Sciatic nerve (tissue), 2 donors: ENCODE data around the gene TCEA2. TPM values are rescaled to one million over a fixed set of nuclear protein-coding genes. Genes with fewer than 3 reads are reported as not detected.
A peak's percentile ranks its signal among the peaks of the same experiment; 100 is the strongest.
"Not testable (repeated sequence)": the region's sequence is repeated elsewhere in the genome, so short reads cannot be mapped to it uniquely, and the experiment has no call there.

Experiments
- ATAC-seq: fragments of 200-7000 bp; cut with Tn5 transposase; one replicate; pipeline ENCODE4 v1.9.1; 2020; ENCODE audit warnings: mild to moderate bottlenecking, moderate library complexity
- DNase-seq: peaks from one replicate; pipeline ENCODE4 v3.0.0-alpha.2; 2020; ENCODE audit warnings: low spot score
- intact Hi-C: fragments of 100-400 bp; cut with DNase I; formaldehyde crosslinking; loops from one replicate; pipeline ENCODE4 v1.14.2; 2022
- microRNA-seq: library from miRNA; unstranded; fragments of <30 nt; microRNA quantifications from one replicate; pipeline ENCODE4 v1.2.0, GENCODE V29; 2020
- total RNA-seq: library from RNA; stranded (reverse); fragmentation: NEBNext Ultra II Directional; extraction: Animal tissue kit (Norgen Biotek cat#: 25700); gene quantifications from one replicate; pipeline ENCODE4 v1.2.1, GENCODE V29; 2021
- donor health status: DM: no; HTN: no; CAD: no.
- donor health status: DM: no; HTN: no; CAD: no.

Gene TCEA2
- total RNA-seq, 1 donor from 2014 or later = 81.2 TPM

- DNase-seq = peak; percentile 33
- intact Hi-C loops = loop anchor here (5.0 kb wide), 1 partner anchor 1646 kb away; no protein-coding TSS in a partner anchor
- no peak for ATAC-seq
Measured at GRCh38 chr20:64113444-64113775, 50.4 kb downstream of the TCEA2 start.

GRCh38 chr20:64113796-64114355 is 50.9 kb downstream of the TCEA2 start:
- intact Hi-C loops = loop anchor here (5.0 kb wide), 1 partner anchor 1647 kb away; no protein-coding TSS in a partner anchor
- ATAC-seq = no peak
- DNase-seq = peak; percentile 45

- DNase-seq = peak; percentile 30
- no peak for ATAC-seq
- intact Hi-C loops = loop anchor here (5.0 kb wide), 1 partner anchor 1647 kb away; no protein-coding TSS in a partner anchor
Measured at GRCh38 chr20:64114356-64114971, 51.5 kb downstream of the TCEA2 start.

DNA sequence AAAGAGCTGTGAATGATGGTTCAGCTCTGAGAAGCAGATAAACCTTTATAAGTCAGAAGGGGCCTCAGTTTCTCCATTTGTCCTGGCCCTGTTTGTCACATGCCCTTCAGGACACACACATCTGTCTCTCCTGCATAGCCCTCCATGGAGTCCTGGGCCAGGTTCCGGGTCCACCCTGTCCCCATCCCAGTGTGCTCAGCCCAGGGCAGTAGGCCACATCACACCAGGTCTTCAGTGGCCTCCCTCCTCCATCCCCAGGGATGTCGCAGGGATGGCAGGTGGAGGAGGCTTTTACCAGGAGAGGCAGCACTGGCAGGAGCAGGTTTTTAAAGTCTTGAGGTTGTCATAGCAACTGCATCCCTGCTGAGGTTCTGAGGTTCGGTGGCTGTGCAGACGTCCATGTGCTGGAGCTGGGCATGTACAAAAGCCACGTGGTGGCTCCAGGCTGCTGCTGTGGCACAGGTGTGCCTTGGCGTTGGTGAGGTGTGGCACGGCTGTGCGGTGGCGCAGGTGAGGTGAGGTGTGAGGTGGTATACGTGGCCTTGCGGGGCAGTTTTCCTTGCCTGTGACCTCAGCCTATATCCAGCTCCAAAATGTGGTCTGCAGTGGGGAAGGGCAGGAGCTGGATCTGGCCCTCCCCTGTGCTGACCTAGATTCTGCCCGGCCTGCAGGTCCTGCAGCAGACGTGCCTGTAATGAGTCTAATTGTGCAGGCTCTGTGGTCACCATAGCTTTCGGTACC is 52.3 kb downstream of the TCEA2 start:
- DNase-seq (no peak), ATAC-seq (no peak)
- intact Hi-C loops = loop anchor here (5.0 kb wide), 1 partner anchor 78 kb away; the partner anchor contains the start of gene C20orf204

- no peak for ATAC-seq
- peak; percentile 45 for DNase-seq
Measured at GRCh38 chr20:64116016-64116415, 53.0 kb downstream of the TCEA2 start.

DNA sequence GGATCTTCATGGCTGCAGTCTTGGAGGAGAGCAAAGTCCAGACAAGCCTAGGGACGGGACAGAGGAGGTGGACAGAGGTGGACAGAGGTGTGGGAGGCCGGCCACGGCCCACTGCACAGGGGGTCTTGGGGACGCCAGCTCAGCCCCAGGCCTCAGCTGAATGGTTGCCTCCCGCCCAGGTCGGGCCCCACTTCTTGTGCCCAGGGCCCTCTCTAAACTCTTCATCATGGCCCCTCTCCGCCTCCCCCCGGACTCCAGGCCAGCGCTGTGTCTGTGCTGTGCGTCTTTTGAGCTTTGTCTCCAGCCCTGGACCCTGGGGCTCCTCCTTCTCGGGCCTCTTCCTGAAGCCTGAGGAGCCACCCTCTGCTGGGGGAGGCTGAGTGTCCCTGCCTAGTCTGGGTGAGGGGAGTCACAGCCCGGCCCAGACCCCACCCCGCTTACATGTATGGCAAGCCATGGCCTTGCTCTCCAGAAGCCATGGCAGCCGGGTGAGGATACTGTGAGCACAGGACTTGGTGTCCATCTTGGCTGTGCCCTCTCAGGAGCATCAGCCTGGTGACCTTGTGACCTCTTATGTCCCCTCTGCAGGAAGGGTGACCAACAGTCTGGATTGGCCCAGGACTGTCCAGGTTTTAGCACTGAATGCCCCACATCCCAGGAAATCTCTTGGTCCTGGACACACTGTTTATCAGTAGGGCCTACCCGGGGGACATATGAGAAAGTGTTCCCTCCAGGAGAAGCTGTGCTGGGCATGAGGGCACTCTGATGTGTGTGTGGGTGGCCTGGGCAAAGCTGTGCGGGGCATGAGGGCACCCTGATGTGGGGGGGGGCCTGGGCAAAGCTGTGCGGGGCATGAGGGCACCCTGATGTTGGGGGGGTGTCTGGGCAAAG is 53.8 kb downstream of the TCEA2 start:
- intact Hi-C loops = loop anchor here (5.0 kb wide), 1 partner anchor 79 kb away; the partner anchor contains the start of gene C20orf204
- DNase-seq = peak; percentile 48
- ATAC-seq = no peak

More at GRCh38 chr20:64116016-64116415, 53.0 kb downstream of the TCEA2 start:
- intact Hi-C loops = loop anchor here (5.0 kb wide), 1 partner anchor 79 kb away; the partner anchor contains the start of gene C20orf204

DNA sequence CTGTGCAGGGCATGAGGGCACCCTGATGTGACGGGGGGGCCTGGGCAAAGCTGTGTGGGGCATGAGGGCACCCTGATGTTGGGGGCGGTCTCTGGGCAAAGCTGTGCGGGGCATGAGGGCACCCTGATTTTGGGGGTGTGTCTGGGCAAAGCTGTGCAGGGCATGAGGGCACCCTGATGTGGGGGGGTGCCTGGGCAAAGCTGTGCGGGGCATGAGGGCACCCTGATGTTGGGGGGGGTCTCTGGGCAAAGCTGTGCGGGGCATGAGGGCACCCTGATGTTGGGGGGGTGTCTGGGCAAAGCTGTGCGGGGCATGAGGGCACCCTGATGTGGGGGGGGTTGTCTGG is 54.4 kb downstream of the TCEA2 start:
- peak; percentile 35 for DNase-seq
- ATAC-seq = not testable (repeated sequence)
- intact Hi-C loops = loop anchor here (5.0 kb wide), 1 partner anchor 80 kb away; the partner anchor contains the start of gene C20orf204

DNA sequence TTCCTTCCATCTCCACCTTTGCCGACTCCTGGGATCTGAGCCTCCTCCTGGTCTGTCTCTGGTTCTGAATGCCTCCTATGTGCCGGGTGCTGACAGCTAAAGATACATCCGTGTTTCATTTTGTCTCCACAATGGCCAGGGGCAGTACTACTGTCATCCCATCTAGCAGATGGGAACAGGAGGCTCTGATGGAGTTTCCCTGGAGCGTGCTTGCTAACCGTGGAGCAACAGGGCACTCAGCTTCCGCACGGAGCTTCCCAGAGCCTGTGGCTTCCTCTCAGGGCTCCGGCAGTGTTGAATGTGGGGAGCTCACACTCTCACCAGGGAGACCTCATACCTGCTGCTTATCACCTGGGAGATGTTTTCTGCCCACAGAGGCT is 56.3 kb downstream of the TCEA2 start:
- peak; percentile 33 for DNase-seq
- intact Hi-C loops = loop anchor here (5.0 kb wide), 1 partner anchor 82 kb away; the partner anchor contains the start of gene C20orf204
- ATAC-seq = no peak

- DNase-seq (peak; percentile 45), ATAC-seq (peak; percentile 46)
- intact Hi-C loops = loop anchor here (5.0 kb wide), 1 partner anchor 83 kb away; the partner anchor contains the start of gene C20orf204
Measured at GRCh38 chr20:64119681-64120341, 56.8 kb downstream of the TCEA2 start.

- peak; percentile 46 for DNase-seq
- intact Hi-C loops = no loop called here
Measured at GRCh38 chr20:64121586-64121985, 58.6 kb downstream of the TCEA2 start.

More at GRCh38 chr20:64121586-64121985, 58.6 kb downstream of the TCEA2 start:
- ATAC-seq = no peak

Small RNA genes lying within 50 kb of the gene (microRNA-seq; reads per million reads assigned to microRNA genes)
- not detected for gene MIR6813

Other genes with a start within 250 kb of the TCEA2 start
- 30.2 TPM for gene ZBTB46, start 231.9 kb upstream of the TCEA2 start, total RNA-seq
- not detected for gene ABHD16B, start 201.7 kb upstream of the TCEA2 start, total RNA-seq
- 69.1 TPM for gene TPD52L2, start 197.9 kb upstream of the TCEA2 start, total RNA-seq
- 30.1 TPM for gene DNAJC5, start 168.1 kb upstream of the TCEA2 start, total RNA-seq
- gene UCKL1, start 106.8 kb upstream of the TCEA2 start, total RNA-seq = 50.8 TPM
- gene ZNF512B, start 93.3 kb upstream of the TCEA2 start, total RNA-seq = 13.6 TPM
- gene SAMD10, start 83.6 kb upstream of the TCEA2 start, total RNA-seq = 2.9 TPM
- gene PRPF6, start 82.1 kb upstream of the TCEA2 start, total RNA-seq = 60.4 TPM
- gene C20orf204, start 27.0 kb upstream of the TCEA2 start, total RNA-seq = 2.1 TPM
- gene SOX18, start 13.6 kb upstream of the TCEA2 start, total RNA-seq = 134 TPM
- 10.8 TPM for gene RGS19, start 16.3 kb downstream of the TCEA2 start, total RNA-seq
- 1.0 TPM for gene OPRL1, start 16.9 kb downstream of the TCEA2 start, total RNA-seq
- not detected for gene LKAAEAR1, start 21.2 kb downstream of the TCEA2 start, total RNA-seq
- gene NPBWR2, start 44.4 kb downstream of the TCEA2 start, total RNA-seq = not detected
- not detected for gene MYT1, start 101.3 kb downstream of the TCEA2 start, total RNA-seq
- 85.6 TPM for gene PCMTD2, start 192.6 kb downstream of the TCEA2 start, total RNA-seq